Body of pancreas (tissue), 4 donors: ENCODE measurements around the gene ITPR2.

Experiments
- POLR2A ChIP-seq, 3 donors: fragments of 450-650 bp; IDR thresholded peaks; one replicate each; pipeline ENCODE4 v1.6.1; 2016; ENCODE audit warnings: antibody characterized with exemption in 3 of 3, mild to moderate bottlenecking in 2 of 3
- TF ChIP-seq, protein P1 (sequence below), 7 experiments: fragments of 450-650 bp in 4 of 7; fragments of 200-600 bp in 3 of 7; sonication (generic) in 3 of 7; IDR thresholded peaks; one replicate each; pipeline ENCODE4 v1.5.1; 2016 to 2019; ENCODE audit warnings: antibody characterized with exemption in 7 of 7

DNA sequence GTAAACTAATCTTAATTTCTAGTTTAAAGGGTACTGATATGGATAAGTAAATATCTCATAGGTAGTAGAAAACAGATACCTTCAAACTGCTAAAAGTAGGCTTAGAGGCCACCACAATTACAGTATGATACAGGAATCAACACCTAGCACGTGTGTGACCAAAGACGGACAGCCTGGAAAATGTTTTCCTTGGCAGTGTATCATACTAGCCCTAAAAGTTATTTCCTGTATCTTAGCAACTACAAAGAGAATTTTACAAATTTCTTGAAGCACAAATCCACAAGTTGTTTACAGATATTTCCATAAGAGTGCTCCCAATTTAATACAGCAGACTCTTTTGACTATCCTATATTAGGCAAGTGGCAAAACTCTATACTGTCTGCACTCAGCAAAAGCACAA, 106.0 kb downstream of the ITPR2 start:
- TF ChIP-seq, protein P1, sequence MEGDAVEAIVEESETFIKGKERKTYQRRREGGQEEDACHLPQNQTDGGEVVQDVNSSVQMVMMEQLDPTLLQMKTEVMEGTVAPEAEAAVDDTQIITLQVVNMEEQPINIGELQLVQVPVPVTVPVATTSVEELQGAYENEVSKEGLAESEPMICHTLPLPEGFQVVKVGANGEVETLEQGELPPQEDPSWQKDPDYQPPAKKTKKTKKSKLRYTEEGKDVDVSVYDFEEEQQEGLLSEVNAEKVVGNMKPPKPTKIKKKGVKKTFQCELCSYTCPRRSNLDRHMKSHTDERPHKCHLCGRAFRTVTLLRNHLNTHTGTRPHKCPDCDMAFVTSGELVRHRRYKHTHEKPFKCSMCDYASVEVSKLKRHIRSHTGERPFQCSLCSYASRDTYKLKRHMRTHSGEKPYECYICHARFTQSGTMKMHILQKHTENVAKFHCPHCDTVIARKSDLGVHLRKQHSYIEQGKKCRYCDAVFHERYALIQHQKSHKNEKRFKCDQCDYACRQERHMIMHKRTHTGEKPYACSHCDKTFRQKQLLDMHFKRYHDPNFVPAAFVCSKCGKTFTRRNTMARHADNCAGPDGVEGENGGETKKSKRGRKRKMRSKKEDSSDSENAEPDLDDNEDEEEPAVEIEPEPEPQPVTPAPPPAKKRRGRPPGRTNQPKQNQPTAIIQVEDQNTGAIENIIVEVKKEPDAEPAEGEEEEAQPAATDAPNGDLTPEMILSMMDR (IDR thresholded peaks at IDR 0.05), result no peak
- TF ChIP-seq POLR2A (IDR thresholded peaks at IDR 0.05), result no peak
